ENCODE measurements around the gene LRRC74B.

DNA sequence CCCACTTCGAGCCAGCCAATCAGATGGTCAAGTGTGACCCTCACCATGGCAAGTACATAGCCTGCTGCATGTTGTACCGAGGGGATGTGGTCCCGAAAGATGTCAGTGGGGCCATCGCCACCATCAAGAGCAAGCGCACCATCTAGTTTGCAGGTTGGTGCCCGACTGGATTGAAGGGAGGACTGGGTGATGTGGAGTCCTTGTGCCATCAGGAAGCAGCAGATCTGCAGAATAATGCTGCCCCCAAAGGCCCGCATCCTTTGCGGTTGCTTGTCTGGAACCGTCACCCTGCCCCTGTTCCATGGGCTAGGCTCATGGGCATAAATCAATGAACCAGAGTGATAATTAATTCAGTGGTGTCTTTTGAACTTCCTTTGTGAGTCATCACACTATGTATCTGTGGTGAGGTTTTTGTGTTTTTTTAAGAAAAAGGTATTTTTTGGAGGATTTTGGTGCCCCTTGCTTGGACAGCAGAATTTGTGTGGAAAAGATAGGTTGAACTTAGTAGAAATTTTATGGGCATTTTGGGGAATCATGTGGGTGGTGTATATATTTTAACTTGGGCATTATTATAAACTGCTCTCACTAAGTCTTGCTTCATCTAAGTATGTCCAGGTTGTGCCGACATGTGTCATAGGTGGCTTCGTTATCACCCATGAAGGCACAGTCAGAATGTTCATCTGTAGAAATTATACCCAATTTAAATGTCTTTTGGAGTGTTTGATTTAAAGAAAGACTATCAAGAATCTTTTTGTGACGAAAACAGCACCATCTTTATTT is 22.3 kb downstream of the LRRC74B start:
- TF ChIP-seq, protein P1, sequence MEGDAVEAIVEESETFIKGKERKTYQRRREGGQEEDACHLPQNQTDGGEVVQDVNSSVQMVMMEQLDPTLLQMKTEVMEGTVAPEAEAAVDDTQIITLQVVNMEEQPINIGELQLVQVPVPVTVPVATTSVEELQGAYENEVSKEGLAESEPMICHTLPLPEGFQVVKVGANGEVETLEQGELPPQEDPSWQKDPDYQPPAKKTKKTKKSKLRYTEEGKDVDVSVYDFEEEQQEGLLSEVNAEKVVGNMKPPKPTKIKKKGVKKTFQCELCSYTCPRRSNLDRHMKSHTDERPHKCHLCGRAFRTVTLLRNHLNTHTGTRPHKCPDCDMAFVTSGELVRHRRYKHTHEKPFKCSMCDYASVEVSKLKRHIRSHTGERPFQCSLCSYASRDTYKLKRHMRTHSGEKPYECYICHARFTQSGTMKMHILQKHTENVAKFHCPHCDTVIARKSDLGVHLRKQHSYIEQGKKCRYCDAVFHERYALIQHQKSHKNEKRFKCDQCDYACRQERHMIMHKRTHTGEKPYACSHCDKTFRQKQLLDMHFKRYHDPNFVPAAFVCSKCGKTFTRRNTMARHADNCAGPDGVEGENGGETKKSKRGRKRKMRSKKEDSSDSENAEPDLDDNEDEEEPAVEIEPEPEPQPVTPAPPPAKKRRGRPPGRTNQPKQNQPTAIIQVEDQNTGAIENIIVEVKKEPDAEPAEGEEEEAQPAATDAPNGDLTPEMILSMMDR (IDR thresholded peaks at IDR 0.05; ENCODE audit: low read length): no peak
- no peak for TF ChIP-seq EZH2 (IDR thresholded peaks at IDR 0.05; ENCODE audit: borderline replicate concordance, low read length)
